ENCODE measurements around the gene KIF18A. TPM values are rescaled to one million over a fixed set of nuclear protein-coding genes. Genes with fewer than 3 reads are reported as not detected.

KIF18A gene
- total RNA-seq, 2 donors from 2014 or later, result 17.7 to 24.4 TPM

- Histone ChIP-seq H3K9me3 (ENCODE audit: control insufficient read depth, low read length) (no peaks in the 10 kb centered on the region), H3K27ac (ENCODE audit: low read depth, low read length) (no peak overlapping the region), H3K4me1 (ENCODE audit: control insufficient read depth, insufficient read depth, low read length) (no peaks in the 10 kb centered on the region), H3K4me3 (ENCODE audit: low read length) (no peak overlapping the region), H3K9ac (ENCODE audit: extremely low read depth, low read length, poor library complexity, severe bottlenecking) (no peak overlapping the region), H3K27me3 (ENCODE audit: control insufficient read depth, insufficient read depth, low read length, poor library complexity, severe bottlenecking) (no peaks in the 10 kb centered on the region), H3K36me3 (ENCODE audit: control insufficient read depth, insufficient read depth, low read length) (peaks cover 18% of the 10 kb centered on the region)
- Mint-ChIP-seq H3K36me3 (ENCODE audit: low read depth) (peaks cover 14% of the 10 kb centered on the region), H3K9me3 (no peaks in the 10 kb centered on the region), H3K27ac (no peak overlapping the region), H3K4me1 (no peaks in the 10 kb centered on the region), H3K4me3 (no peak overlapping the region), H3K27me3 (ENCODE audit: insufficient read depth) (no peaks in the 10 kb centered on the region)
- 90% methylated on average over 2 of the region's 2 CpGs for WGBS, 2 experiments (ENCODE audit: insufficient coverage in 1 of 2, insufficient read length in 1 of 2)
- TF ChIP-seq, protein P1, sequence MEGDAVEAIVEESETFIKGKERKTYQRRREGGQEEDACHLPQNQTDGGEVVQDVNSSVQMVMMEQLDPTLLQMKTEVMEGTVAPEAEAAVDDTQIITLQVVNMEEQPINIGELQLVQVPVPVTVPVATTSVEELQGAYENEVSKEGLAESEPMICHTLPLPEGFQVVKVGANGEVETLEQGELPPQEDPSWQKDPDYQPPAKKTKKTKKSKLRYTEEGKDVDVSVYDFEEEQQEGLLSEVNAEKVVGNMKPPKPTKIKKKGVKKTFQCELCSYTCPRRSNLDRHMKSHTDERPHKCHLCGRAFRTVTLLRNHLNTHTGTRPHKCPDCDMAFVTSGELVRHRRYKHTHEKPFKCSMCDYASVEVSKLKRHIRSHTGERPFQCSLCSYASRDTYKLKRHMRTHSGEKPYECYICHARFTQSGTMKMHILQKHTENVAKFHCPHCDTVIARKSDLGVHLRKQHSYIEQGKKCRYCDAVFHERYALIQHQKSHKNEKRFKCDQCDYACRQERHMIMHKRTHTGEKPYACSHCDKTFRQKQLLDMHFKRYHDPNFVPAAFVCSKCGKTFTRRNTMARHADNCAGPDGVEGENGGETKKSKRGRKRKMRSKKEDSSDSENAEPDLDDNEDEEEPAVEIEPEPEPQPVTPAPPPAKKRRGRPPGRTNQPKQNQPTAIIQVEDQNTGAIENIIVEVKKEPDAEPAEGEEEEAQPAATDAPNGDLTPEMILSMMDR (conservative IDR thresholded peaks at IDR 0.05), result no peak
- no peak for DNase-seq
Measured at GRCh38 chr11:28072321-28072720, 35.6 kb downstream of the KIF18A start.

- Mint-ChIP-seq H3K27ac (no peak overlapping the region), H3K4me3 (no peak overlapping the region)
- no CpG with 5 or more reads among the region's 1 CpG for WGBS, 2 experiments (ENCODE audit: insufficient coverage in 1 of 2, insufficient read length in 1 of 2)
Measured at GRCh38 chr11:28071305-28071704, 36.7 kb downstream of the KIF18A start.

GRCh38 chr11:28058333-28058732, 49.6 kb downstream of the KIF18A start:
- H3K36me3 Mint-ChIP-seq (ENCODE audit: low read depth), result peaks cover 19% of the 10 kb centered on the region
- Histone ChIP-seq H3K9ac (ENCODE audit: extremely low read depth, low read length, poor library complexity, severe bottlenecking) (no peak overlapping the region), H3K27ac (ENCODE audit: low read depth, low read length) (no peak overlapping the region), H3K9me3 (ENCODE audit: control insufficient read depth, low read length) (no peaks in the 10 kb centered on the region), H3K36me3 (ENCODE audit: control insufficient read depth, insufficient read depth, low read length) (peaks cover 42% of the 10 kb centered on the region), H3K4me1 (ENCODE audit: control insufficient read depth, insufficient read depth, low read length) (no peaks in the 10 kb centered on the region), H3K4me3 (ENCODE audit: low read length) (no peak overlapping the region), H3K27me3 (ENCODE audit: control insufficient read depth, insufficient read depth, low read length, poor library complexity, severe bottlenecking) (no peaks in the 10 kb centered on the region)
- no peak for DNase-seq
- H3K4me3 Mint-ChIP-seq, result no peak overlapping the region
- no peaks in the 10 kb centered on the region for H3K27me3 Mint-ChIP-seq (ENCODE audit: insufficient read depth)
- no peaks in the 10 kb centered on the region for H3K4me1 Mint-ChIP-seq
- H3K27ac Mint-ChIP-seq, result no peak overlapping the region
- TF ChIP-seq, protein P1 (conservative IDR thresholded peaks at IDR 0.05), result no peak
- H3K9me3 Mint-ChIP-seq, result no peaks in the 10 kb centered on the region

More at GRCh38 chr11:28071305-28071704, 36.7 kb downstream of the KIF18A start:
- TF ChIP-seq, protein P1 (conservative IDR thresholded peaks at IDR 0.05), result no peak
- Histone ChIP-seq H3K27ac (ENCODE audit: low read depth, low read length) (no peak overlapping the region), H3K9ac (ENCODE audit: extremely low read depth, low read length, poor library complexity, severe bottlenecking) (no peak overlapping the region), H3K9me3 (ENCODE audit: control insufficient read depth, low read length) (no peaks in the 10 kb centered on the region), H3K27me3 (ENCODE audit: control insufficient read depth, insufficient read depth, low read length, poor library complexity, severe bottlenecking) (no peaks in the 10 kb centered on the region), H3K4me1 (ENCODE audit: control insufficient read depth, insufficient read depth, low read length) (no peaks in the 10 kb centered on the region), H3K36me3 (ENCODE audit: control insufficient read depth, insufficient read depth, low read length) (peaks cover 15% of the 10 kb centered on the region), H3K4me3 (ENCODE audit: low read length) (no peak overlapping the region)
- Mint-ChIP-seq H3K27me3 (ENCODE audit: insufficient read depth) (no peaks in the 10 kb centered on the region), H3K9me3 (no peaks in the 10 kb centered on the region), H3K36me3 (ENCODE audit: low read depth) (peaks cover 14% of the 10 kb centered on the region), H3K4me1 (no peaks in the 10 kb centered on the region)
- DNase-seq, result no peak
